Measurements from ENCODE around the gene RARA. TPM values are rescaled to one million over a fixed set of nuclear protein-coding genes. Genes with fewer than 3 reads are reported as not detected.

The RARA gene
- total RNA-seq, 6 experiments from 2014 or later: 17.7 to 41.9 (median 22.9) TPM

DNA sequence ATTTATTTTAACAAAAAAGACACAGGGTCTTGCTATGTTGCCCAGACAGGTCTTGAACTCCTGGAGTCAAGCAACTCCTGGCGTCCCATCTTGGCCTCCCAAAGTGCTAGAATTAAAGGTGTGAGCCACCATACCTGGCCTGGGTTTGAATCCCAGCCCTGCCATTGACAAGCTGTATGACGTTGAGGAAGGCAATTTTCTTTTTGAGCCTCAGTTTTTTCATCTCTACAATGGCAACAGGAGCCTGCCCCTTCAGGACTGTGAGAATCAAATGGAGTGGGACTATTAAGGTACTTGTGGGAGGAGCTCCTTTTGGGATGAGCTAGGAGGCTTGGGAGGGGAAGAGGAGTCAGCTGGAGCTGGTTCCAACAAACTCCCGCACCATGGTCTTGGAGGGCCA lies 6.2 kb downstream of the RARA start:
- DNase-seq (peak in 2 of 3 donors; percentile 6 to 12), ATAC-seq (no peak)
- intact Hi-C loops (cut with DNase I): no loop called here
- TF ChIP-seq, protein P1, sequence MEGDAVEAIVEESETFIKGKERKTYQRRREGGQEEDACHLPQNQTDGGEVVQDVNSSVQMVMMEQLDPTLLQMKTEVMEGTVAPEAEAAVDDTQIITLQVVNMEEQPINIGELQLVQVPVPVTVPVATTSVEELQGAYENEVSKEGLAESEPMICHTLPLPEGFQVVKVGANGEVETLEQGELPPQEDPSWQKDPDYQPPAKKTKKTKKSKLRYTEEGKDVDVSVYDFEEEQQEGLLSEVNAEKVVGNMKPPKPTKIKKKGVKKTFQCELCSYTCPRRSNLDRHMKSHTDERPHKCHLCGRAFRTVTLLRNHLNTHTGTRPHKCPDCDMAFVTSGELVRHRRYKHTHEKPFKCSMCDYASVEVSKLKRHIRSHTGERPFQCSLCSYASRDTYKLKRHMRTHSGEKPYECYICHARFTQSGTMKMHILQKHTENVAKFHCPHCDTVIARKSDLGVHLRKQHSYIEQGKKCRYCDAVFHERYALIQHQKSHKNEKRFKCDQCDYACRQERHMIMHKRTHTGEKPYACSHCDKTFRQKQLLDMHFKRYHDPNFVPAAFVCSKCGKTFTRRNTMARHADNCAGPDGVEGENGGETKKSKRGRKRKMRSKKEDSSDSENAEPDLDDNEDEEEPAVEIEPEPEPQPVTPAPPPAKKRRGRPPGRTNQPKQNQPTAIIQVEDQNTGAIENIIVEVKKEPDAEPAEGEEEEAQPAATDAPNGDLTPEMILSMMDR (IDR thresholded peaks at IDR 0.05): no peak
- TF ChIP-seq POLR2A (IDR thresholded peaks at IDR 0.05): no peak
- WGBS (ENCODE audit: insufficient coverage, low coverage, low lambda C conversion rate, missing lambda C conversion rate): 100% methylated on average over 1 of the region's 3 CpGs
- no peak overlapping the region for H3K4me3 ChIP-seq
- no peaks in the 10 kb centered on the region for H3K9me3 ChIP-seq
- H3K36me3 ChIP-seq: no peaks in the 10 kb centered on the region
- H3K27me3 ChIP-seq: no peaks in the 10 kb centered on the region
- H3K4me1 ChIP-seq: peaks cover 0 to 75% (median 42%) of the 10 kb centered on the region in 4 donors
- no peak overlapping the region for H3K27ac ChIP-seq

DNA sequence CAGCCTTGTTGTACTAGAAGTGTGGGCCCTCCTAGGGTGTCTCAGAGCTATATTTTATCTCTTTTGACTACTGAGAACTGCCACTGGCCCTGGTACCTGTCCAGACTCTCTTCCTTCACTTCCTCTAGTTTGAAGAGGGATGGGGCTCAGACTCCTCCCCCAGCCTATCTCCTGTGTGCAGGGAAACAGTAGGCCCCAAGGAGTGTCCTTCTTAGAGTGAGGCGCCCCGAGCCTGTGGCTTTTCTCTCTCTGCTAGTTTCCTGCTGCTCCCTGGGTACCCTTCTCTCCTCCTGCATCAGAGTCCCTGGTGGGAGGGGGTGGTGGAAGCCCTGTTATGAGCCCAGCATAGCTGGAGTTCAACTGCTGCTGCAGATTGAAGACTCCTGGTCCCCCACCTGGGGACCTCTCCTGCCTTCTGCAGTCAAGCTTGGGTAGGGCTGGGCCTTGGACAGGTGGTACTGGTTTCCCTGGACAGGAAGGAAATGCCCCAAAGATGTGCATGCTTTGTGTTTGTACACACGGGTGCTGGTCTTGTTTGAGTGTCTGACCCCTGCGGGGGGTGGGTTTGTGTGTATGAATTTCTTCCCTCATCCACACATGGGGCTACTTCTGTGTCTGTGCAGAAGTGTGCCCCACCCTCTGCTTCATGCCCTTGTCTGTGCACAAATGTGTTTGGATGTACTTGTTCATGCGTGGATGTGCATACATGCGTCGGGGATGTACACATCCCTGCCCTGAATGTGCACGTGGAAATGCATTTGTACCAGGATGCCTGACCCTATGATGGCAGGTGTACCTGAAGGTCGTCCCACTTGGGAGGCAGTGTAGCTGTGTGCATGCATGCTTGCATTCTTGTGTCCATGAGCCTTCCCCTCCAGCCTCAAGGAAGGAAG lies 6.9 kb downstream of the RARA start:
- H3K27me3 ChIP-seq: no peaks in the 10 kb centered on the region
- DNase-seq: peak in 2 of 3 donors; percentile 19 to 50
- H3K27ac ChIP-seq: peak overlapping the region in 2 of 3 donors; percentile 88 to 94
- no peaks in the 10 kb centered on the region for H3K36me3 ChIP-seq
- WGBS (ENCODE audit: insufficient coverage, low coverage, low lambda C conversion rate, missing lambda C conversion rate): 49% methylated on average over 6 of the region's 9 CpGs
- intact Hi-C loops (cut with DNase I): no loop called here
- no peak for TF ChIP-seq POLR2A (IDR thresholded peaks at IDR 0.05)
- TF ChIP-seq, protein P1 (IDR thresholded peaks at IDR 0.05): no peak
- peaks cover 0 to 78% (median 40%) of the 10 kb centered on the region in 4 donors for H3K4me1 ChIP-seq
- no peak for ATAC-seq
- H3K9me3 ChIP-seq: no peaks in the 10 kb centered on the region
- peak overlapping the region in 1 of 3 donors; percentile 93 for H3K4me3 ChIP-seq

DNA sequence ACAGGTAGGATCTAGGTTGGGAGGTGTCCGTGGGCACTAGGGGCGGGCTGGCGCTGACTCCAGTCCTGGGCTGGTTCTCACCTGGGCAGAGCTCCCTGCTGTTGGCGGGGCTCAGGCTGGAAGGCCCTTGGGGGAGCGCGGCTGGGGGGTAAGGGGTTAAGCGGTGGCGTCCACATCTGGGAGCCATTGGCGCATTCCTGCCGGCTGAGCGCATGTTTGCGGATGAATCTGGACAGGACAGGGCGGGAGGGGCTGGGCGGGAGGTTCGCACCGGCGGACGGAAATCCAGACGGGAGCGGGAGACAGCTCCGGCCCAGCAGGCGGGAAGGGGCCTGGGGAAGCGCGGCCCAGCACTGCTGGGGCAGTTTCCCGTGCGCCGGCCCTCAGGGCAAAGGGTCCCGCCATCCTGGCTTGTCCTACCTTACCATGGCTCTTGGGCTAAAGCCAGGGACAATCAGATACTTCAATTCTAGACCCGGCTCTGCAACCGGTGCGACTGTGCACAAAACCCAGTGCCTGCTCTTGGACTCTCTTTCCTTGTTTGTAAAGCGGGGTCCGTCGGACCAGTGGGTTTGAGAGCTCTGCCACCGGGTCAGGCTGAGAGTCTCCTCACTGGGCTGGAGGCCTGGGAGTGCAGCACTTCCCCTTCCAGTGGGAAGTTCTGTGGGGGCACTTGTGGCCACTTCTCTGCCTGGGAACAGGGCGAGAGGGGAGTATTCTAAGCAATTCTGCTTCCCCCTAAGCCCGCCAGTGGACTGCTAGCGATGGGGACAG lies 7.8 kb downstream of the RARA start:
- ATAC-seq (peak; percentile 29 to 44 (median 41)), DNase-seq (peak; percentile 81 to 85 (median 84))
- intact Hi-C loops (cut with DNase I): no loop called here
- Histone ChIP-seq H3K27ac (peak overlapping the region; percentile 53 to 94 (median 88)), H3K9me3 (no peaks in the 10 kb centered on the region), H3K4me3 (peak overlapping the region; percentile 34 to 100 (median 93)), H3K36me3 (no peaks in the 10 kb centered on the region), H3K4me1 (peaks cover 0 to 80% (median 41%) of the 10 kb centered on the region in 4 donors), H3K27me3 (no peaks in the 10 kb centered on the region)
- 17% methylated on average over 2 of the region's 38 CpGs for WGBS (ENCODE audit: insufficient coverage, low coverage, low lambda C conversion rate, missing lambda C conversion rate)
- TF ChIP-seq, protein P1 (IDR thresholded peaks at IDR 0.05): no peak
- TF ChIP-seq POLR2A (IDR thresholded peaks at IDR 0.05): peak; percentile 74

DNA sequence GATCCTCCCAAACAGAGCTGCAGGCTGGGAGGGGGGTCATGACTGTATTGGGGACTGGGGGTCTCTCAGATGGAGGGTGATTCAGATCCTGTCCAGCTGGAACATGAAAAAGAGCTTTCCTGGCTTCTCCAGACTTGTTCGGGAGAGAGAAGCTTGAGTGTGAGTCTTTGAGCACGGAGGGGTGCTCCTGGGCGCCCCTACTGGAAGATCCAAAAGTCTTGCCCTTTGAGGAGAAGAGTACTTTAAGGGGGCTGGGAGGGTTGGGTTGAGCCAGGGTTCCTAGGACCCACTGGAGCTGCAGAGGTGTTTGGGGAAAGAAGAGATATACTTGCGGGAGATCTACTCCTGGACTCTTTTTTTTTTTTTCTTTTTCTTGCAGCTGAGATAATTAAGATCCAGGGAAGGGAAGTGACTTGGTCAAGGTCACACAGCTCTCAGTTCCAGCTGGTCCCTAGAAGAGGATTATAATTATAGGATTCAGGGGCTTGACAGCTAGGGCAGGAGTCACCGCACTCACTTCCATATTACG lies 8.4 kb downstream of the RARA start:
- Histone ChIP-seq H3K27ac (peak overlapping the region; percentile 53 to 94 (median 88)), H3K9me3 (no peaks in the 10 kb centered on the region), H3K4me3 (peak overlapping the region; percentile 93 to 100 (median 100)), H3K4me1 (peaks cover 0 to 75% (median 42%) of the 10 kb centered on the region in 4 donors), H3K27me3 (no peaks in the 10 kb centered on the region), H3K36me3 (no peaks in the 10 kb centered on the region)
- intact Hi-C loops (cut with DNase I): no loop called here
- ATAC-seq: peak in 2 of 4 donors; percentile 5 to 7
- peak in 2 of 3 donors; percentile 42 to 54 for DNase-seq
- WGBS (ENCODE audit: insufficient coverage, low coverage, low lambda C conversion rate, missing lambda C conversion rate): 5% methylated on average over 6 of the region's 6 CpGs
- TF ChIP-seq POLR2A (IDR thresholded peaks at IDR 0.05): no peak
- TF ChIP-seq, protein P1 (IDR thresholded peaks at IDR 0.05): peak; percentile 22 to 40 (median 30)

Data from right lobe of liver (tissue), 6 donors.